NCI-H510A (cell line): ENCODE measurements around the gene ACSM6.

ENCODE experiments used
- DNase-seq: peaks from one replicate; lab custom pipeline; 2025; lab: John Stamatoyannopoulos, UW

The ACSM6 gene

DNA sequence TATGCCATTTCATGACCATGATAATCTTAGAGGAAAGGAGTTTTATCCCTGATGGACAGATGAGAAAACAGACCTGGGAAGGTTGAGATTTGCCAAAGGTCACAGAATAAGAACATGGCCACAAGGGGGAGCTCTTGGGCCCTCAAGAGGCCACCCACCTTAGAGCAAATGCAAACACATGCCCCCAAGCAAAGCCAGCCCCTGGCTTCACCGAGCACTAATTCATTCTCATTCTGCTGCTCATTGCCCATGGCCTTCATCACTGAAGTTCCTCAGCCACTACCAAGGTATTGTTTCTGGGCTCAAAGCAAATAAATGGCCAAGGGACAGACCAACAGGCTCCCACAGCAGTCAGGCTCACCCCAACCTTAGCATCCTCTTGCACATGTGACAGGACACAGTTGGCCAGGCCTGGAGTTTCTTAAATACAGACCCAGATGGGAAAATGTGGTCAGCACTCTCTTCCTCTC is 52.6 kb downstream of the ACSM6 start:
- DNase-seq, result no peak

DNA sequence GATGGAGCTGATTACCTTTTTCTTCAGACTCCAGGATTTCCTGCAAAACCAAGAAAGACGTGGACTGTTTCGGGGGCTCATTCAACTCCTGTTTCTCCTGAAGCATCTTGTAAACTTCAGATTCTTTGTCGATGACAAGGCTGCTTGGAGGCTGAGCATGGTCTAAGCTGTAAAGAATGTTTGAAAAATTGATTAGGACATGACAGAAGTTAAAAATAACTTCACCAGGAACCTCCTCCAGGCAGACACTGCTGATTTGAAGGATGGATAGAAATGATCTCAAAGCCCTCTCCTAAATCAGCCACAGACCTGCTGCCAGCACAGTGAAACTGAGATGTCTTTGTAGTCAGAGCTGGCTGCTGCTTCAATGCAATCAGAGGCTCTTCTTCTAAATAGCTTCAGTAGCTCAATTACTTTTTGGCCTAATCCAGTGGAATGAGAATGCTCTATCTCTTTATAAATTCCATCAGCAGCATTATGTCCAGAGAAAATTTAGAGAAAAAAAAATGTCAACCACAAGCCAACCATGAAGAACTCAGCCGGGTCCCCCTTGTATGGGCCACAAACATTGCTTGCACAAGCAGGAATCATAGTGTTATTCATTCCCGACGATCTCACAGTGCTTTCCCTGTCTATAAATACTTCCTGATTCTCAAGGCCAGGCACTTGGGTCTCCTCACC is 53.3 kb downstream of the ACSM6 start:
- no peak for DNase-seq

DNA sequence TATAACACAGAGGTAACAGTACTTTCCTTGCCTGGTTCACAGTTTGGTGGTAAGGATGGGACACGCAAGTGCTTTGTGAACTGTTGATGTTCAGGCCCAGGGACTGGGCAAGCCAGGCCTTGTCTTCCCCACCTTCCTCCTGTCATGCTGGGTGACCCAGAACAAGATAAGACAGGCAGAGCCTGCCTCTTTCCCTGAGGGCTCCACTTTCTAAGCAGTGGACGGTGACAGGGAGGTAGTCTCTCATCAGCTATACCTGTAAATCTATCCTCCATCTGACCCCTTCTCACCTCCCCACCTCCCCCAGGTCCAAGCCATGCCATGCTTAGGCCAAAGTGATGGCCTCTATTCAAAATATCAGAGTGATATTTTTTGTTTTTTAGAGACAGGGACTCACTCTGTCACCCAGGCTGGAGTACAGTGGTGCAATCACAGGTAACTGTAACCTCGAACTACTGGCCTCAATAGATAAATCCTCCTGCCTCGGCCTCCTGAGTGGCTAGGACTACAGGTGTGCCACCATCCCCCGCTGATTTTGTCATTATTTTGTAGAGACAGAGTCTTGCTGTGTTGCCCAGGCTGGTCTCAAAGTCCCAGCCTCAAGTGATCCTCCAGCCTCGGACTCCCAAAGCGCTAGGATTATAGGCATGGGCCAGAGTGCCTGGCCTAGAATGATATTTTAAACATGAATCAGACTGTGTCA is 54.0 kb downstream of the ACSM6 start:
- no peak for DNase-seq

DNA sequence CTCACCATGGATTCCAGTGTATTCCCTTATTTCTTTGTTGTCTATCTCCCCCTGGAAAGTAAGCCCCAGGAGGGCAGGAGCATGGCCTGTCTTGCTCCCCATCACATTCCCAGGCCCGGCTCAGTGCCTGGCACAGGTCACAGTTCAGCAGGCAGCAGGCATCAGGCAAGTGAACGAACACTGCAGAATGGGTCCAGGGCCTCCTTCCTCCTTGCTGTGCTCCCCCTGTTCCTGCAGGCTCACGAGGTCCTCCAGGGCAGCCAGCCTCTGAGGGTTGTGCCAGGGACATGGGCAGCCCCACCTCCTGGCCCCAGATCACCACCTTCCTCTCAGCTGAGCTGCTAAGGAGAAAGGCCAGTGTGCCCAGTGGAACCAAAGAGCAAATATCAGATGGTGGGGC is 55.0 kb downstream of the ACSM6 start:
- no peak for DNase-seq

DNA sequence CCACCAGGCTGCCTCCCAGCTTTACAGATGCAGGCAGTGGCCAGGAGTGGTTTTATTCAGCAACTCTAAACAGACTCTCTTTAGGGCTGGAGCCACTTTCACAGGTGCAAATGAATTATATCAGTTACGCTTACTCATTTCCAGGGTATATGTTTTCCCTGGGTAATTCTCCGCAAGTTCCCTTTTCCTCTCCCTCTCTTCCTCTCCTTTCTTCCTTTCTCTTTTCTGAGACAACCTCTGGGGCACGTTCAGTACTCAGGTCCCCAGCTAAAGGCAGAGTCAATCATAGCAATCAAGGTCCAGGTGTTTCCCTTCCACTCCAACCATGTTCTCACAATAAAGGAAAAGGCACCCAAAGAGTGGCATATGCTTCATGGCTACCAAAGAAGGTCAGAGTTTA is 55.4 kb downstream of the ACSM6 start:
- no peak for DNase-seq

DNA sequence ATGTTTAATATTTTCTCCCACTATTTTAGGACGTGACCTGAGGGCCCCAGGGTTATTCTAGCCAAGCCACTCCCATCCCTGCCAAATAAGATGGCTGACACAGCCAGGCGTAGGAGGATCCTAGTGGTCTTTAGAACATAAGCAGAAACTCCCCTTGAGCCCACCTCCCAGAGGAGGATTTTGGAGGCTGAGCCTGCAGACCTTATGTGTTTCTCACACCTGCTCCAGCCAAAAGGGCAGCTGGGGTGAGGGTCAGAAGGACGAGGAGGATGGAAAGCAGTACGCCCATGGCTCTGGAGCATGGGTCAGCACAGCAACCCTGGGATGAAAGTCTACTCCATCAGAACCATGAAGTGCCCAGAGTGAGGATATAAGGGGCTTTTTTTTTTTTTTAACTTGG is 56.8 kb downstream of the ACSM6 start:
- no peak for DNase-seq

DNA sequence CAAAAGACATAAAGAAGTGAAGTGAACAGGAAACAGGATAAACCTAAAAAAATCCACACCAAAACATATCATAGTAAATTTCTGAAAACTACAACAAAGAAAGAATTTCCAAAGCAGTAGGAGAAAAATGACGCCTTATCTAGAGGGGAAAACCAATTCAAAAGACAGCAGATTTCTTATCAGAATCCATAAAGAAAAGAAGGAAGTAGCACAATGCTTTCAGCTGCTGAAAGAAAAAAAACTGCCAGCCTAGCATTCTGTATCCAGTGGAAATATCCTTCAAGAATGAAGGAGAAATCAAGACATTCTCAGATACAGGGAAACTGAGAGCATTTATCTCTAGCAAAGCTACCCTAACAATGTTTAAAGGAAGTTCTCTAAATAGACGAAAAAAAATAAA is 59.0 kb downstream of the ACSM6 start:
- DNase-seq, result no peak

DNA sequence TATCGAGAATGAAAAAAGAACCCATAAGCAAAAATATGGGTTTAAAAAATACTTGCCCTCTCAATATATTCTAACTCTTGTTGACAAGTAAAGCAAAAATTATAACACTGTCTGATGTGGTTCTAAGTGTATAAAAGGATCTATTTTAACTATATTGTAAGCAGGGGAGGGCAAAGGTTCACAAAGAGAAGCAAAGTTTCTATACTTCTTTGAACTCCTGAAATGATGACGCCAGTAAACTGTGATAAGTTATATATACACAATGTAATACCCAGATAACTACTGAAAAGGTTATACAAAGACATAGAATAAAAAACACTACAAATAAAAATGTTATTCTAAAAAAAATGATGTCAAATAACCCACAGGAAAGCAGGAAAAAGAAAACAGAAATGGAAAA is 59.6 kb downstream of the ACSM6 start:
- DNase-seq, result no peak

DNA sequence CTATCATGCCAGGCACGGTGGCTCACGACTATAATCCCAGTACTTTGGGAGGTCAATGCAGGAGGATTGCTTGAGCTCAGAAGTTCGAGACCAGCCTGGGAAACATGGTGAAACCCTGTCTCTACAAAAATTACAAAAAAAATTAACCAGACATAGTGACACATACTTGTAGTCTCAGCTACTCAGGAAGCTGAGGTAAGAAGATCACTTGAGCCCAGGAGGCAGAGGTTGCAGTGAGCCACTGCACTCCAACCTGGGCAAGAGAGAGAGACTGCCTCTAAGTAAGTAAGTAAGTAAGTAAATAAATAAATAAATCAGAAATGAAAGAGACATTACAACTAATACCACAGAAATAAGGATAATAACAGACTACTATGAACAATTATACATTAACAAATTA is 60.6 kb downstream of the ACSM6 start:
- DNase-seq, result no peak

DNA sequence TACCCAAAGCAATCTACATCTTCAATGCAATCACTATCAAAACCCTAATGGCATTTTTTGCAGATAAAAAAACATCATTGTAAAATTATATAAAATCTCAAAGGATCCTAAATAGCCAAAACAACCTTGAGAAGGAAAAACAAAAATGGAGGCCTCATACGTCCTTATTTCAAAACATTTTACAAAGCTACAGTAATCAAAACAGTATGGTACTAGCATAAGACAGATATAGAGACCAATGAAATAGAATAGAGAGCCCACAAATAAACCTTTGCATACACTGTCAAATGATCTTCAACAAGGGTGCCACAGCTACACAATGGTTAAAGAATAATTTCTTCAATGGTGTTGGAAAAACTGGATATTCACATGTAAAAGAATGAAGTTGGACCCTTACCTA is 62.2 kb downstream of the ACSM6 start:
- no peak for DNase-seq

DNA sequence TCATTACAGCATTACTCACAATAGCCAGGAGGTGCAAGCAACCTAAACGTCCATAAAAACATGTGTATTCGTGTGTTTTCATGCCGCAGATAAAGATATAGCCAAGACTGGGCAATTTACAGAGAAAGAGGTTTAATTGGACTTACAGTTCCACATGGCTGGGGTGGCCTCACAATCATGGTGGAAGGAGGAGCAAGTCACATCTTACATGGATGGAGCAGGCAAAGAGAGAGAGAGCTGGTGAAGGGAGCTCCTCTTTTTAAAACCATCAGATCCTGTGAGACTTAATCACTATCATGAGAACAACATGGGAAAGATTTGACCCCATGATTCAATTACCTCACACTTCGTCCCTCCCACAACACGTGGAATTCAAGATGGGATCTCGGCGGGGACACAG is 63.8 kb downstream of the ACSM6 start:
- no peak for DNase-seq

DNA sequence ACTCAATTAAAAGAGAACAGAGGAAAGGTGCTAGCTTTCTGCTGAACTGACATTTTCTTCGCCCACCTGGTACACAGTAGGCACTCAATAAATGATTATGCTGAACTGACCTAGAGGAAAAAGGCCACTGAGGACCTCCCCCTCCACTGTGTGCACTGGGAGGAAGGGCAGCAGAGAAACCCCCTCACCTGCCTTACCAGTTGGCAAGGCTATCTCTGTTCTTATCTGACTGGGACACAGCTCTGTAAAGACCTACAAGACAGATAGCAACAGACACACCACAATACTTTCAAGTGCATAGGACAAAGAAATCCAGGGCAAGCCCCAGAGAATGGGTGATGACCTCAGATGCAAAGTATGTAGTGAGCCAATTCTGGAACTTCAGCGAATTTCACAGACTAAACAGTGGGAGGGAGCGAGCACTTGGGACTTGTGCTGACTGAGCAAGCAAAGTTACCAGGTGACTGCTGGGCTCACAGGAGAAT is 66.4 kb downstream of the ACSM6 start:
- no peak for DNase-seq

DNA sequence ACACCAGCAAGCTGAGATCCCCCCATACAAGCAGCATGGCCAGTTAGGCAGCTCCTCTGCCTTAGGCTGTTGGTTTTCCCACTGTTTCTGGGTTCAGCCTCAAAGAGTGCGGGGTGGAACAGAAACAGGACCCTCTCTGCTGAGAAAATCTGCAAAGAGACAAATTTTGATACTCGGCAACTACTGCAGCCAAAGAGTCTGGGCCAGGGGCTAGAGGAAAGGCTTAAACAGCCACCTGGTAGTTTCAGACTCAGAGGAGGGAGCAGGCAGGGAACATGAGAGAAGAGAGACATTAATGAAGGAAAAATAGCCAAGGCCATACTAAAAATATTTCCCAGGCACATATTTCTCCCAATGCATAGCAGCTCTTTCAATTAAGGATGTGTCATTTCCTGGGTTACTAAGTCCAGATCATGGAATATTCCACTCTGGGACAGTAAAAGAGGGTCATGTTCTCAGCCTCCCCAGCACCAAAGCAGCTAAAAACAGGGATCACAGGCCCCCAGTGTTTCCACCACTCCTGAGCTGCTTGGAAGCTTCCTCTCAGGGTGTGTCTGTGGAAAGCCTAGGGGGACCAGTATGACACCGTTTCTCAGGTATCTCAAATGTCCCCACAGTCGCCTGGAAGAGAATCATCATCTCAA is 67.0 kb downstream of the ACSM6 start:
- DNase-seq, result no peak

DNA sequence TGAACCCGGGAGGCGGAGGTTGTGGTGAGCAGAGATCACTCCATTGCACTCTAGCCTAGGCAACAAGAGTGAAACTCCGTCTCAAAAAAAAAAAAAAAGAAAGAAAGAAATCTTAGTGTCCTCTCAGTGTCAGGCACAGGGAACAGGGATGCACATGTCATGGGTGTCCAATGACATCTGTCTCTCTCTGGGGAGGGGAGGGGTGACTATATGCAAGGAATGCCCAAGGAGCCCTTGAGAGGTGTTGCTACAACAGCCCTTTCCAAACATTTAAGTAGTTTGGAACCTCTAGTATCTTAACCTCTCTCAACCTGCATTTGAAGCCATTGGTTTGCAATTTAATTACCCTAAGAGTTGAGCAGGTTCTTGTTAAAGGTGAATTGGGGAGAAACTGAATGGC is 67.9 kb downstream of the ACSM6 start:
- DNase-seq, result no peak

DNA sequence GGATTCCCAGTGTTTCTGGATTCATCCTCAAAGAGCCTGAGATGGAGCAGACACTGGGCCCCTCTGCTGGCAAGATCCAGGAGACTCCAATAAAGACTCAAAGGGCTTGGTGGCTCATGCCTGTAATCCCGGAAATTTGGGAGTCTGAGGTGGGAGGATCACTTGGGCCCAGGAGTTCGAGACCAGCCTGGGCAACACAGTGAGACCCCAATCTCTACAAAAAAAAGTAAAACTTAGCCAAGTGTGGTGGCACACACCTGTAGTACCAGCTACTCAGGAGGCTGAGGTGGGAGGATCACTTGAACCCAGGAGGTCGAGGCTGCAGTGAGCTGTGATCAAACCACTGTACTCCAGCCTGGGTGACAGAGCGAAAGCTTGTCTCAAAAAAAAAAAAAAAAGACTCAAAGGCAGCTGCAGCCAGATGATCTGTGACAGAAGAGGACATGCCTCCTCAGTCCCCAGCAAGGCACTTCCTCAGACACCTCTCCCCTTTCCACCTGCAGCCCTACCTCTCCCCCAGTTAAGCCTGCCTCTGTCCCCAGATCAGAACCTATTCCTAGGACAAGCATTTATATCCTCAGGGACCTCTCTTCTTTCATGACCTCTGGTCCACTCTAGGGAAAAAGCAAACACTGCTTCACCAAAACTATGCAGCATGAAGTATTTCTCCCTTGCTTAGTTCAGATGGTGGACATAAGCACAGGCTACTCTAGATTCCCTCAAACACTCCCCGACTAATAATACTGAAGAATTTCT is 68.9 kb downstream of the ACSM6 start:
- no peak for DNase-seq

DNA sequence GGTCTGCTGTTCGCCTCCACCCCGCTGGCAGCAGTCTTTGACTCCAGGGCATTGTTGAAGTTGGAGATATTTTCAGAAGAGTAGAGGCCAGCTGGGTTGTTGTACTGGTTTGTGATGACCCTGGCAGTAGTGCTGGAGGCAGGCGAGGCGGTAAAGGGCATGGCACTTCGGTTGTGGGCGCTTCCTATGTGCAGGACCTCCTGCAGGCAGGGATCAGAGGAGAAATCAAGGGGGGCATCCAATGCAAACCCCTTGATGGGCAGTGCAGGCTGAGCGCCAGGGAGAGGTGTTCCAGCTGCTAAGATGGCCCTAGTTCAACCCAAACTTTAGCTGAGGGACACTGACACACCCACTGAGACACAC is 69.8 kb downstream of the ACSM6 start:
- DNase-seq, result no peak

DNA sequence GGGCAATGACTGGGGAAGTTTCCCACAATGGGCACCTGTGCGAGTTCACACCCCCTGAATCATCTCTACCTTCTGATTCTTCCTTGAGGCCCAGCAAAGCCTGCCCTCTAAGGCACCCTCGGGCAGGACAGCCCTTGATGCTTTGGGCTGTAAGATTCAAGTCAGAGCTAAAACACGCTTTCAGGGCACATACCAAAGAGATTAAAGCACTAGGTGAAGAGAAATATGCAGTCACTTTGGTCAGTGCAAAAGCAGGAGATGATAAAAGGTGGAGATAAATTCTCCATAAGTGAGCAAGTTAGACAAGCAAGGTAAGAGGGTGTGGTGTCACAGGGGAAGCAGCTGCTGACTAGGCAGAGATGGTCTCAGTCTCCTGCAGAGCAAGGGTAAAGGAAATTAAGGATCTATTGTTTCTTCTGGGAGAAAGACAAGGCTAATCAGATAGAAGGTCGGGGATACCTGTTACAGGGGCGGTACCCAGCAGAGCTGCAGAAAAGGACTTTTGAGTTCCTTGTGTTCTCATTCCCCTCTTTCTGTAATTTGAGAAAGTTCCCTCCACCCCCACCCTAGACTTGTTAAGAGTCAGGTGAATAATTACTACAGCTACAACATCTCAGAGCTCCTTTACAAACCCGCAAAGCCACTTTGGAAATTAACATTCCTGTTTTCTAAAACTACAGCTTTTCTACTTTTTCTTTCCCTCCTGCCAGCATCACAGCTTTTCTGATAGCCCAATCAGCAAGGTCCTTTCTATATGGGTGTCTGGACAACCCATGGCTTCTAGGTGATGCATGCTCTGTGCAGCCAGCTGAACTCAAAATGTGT is 70.4 kb downstream of the ACSM6 start:
- DNase-seq, result no peak

DNA sequence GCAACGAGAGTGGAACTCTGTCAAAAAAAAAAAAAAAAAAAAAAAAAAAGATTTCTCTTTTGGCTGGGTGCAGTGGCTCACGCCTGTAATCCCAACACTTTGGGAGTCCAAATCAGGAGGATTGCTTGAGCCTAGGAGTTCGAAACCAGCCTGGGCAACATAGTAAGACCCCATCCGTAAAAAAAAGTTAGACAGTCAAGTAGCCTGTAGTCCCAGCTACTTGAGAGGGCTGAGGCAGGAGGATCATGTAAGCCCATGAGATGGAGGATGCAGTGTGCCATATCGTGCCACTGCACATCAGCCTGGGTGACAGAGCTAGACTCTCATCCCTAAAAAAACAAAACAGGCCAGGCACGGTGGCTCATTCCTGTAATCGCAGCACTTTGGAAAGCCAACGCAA is 71.5 kb downstream of the ACSM6 start:
- DNase-seq, result no peak

DNA sequence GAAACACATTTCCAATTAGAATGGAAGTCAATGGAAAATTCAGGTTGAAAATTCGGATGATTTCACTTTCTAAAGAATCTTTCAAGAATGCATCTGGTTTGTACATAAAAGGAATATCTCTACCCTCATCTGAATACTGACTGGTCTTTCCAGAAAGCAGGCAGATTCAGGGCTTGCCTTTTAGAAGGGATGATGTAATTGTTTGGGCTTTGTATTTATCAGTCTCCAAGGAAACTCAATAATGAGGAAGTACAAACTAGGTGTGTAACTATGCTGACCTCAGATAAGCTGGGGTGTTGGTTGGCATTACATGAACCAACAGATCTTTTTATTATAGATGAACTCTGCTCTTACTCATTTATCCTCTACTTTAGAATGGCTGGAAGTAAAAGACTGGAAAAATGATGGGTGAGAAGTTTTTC is 72.6 kb downstream of the ACSM6 start:
- DNase-seq, result no peak

DNA sequence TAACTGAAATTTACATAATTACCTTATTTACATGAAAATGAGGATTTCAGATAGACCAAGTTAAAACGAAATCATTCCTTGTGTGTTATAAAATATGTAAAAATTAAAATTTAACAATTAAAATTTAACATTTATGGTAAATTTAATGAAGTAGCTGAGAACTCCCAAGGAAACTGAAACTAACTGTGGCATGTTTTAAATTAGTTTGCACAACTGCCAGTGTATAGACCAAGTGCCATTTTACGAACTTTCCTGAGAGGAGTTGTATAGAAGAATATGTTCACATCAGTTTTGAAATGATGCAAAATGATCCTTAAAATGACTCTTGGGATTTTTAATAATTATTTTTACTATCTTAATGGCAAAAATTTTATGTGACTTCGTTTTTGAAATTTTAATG is 73.2 kb downstream of the ACSM6 start:
- no peak for DNase-seq

DNA sequence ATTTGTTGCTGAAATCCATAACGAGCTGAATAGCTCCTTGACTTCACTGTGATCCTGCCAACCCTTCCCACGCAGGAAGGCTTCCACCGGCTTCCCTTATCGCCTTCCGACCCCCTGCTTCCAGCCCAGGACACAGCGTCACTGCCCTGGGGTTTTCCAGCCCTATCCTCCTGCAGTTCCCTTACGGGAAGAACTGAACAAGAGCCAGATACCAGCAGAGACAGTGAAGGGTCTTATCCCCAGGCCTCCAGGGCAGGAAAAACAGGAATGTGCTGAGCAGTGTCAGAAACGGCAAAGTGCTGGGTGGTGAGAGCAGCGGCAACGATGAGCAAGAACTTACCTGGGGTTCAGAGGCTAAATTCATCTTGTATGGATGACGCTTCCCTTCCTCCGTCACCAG is 74.4 kb downstream of the ACSM6 start:
- DNase-seq, result no peak
